HG03565 (cell line): ENCODE results near the gene LMO2.

ENCODE experiments used
- ATAC-seq: cut with Tn5 transposase; IDR thresholded peaks from one replicate; pipeline ENCODE4 v1.9.1; 2021; ENCODE audit warnings: mild to moderate bottlenecking, moderate library complexity; ENCODE audit not compliant: unreplicated experiment

LMO2 gene

GRCh38 chr11:33916736-33917135 lies 24.9 kb upstream of the LMO2 start:
- no peak for ATAC-seq

- no peak for ATAC-seq
Measured at GRCh38 chr11:33915526-33915925, 23.6 kb upstream of the LMO2 start.

- no peak for ATAC-seq
Measured at GRCh38 chr11:33913991-33914390, 22.1 kb upstream of the LMO2 start.

DNA sequence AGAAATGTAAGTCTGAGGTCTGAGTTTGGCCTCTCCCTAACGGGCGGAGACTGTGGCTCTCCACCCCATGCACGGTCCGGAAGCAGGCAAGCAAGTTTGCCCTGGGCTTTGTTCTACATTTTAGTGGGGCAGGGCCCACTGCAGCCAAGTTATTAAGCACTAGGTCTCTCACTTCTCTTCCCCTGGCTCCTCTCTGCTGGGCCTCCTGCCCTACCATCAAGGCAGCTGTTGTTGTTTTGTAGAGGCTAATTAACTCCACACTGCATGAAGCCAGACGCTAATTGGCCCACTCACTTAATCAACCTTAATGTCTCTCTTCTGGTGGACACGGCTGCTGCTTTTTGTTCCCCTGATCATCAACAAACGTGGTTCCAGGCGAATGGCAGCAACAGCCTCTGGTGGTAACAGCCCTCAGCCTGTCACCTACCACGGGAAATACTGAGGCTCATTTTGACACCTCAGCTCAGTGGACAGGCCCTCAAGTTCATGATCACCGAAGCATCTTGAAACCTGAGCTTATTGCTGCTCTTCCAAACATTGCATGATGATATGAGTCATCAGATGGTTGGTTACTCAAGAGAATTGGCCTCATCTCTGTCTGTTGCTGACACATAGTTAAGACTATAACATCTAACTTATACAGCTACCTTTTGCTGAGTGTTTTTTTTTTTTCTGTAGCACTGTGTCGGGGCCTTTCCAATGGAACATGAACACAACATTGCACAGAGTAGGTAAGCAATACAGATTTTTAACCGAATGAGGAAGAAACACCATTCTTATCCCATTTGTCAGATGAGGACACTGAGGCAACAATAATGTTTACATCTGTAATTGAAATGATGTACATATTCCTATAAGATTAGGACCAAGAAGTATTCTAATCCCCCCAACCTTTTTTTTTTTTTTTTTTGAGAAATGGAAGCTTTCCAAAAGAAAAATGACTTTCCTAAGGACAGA lies 20.8 kb upstream of the LMO2 start:
- peak; percentile 88 for ATAC-seq

DNA sequence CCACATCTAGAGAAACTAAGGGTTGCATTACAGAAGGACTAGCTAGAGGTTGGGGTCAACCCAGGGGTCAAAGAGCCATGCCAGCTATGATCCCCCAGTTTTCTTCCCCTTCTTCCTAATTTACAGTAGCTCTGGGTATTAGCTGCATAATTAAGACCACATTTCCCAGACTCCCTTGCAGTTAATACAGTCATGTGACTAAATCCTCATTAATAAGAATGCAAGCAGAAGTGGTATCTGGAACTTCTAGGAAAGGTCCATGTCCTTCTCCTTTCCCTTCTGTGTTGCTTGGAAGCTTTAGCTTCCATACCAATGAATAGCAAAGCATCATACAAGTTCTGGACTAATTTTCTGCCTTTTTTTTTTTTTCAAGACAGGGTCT lies 19.1 kb upstream of the LMO2 start:
- no peak for ATAC-seq

DNA sequence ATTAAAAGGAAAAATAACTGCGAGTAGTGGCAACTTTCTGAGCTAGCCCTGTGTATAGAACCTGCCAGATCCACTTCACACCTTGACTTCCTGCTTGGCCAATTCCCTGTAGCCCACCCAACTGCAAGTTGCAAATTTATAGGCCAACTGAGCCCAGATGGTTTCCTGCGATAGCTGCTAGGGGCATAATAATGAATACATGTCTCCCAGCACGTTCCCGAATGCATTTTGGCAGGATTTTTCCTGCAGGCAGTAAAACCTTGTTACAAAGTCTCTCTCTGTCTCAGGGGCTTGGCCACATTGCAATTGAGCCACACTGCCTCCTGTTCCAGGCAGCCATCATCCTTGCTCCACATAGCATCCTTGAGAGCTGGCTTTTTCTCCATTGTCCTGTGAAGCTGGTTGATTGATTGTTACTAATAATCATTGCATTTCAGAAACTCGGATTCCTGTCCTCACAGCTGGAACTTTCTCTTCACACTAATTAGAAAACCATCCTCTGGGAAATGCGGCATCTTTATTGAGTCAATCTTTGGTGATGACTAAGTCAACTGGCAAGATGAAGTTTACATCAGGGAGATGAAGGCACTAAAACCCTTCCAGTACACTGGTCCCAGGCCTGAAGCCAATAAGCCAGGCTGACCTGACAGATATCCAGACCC lies 18.6 kb upstream of the LMO2 start:
- ATAC-seq = no peak

DNA sequence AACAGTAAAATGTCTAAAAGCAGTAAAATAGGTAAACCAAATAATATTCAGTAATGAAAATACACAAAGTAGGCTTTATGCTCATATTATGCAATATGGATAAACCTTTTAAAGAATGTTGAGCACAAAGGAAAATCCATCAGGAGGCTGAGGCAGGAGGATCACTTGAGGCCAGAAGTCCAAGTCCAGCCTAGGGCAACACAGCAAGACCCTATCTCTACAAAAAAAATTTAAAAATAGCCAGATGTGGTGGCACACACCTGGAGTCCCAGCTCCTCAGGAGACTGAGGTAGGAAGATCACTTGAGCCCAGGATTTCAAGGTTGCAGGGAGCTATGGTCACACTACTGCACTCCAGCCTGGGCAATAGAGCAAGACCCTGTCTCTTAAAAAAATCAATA lies 17.7 kb upstream of the LMO2 start:
- ATAC-seq = no peak

- no peak for ATAC-seq
Measured at GRCh38 chr11:33909150-33909549, 17.3 kb upstream of the LMO2 start.

DNA sequence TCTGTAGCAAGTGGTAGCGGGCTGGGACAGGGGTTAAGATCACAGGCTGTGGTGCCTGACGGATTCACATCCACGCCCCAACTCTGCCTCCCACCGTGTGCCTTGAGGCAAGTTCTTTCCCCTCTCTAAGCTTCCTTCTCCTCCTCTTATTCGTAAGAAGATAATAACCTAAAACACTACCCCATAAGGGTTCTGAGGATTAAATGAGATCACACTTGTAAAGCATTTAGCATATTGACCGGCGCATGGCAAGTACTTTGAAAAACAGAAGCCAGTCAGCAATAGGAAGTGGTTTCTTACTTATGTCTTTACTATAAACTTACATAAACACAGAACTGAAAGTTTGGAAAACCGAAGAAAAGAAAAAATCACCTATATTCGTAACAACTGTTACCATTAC lies 15.5 kb upstream of the LMO2 start:
- ATAC-seq = no peak

GRCh38 chr11:33906484-33907186 lies 14.8 kb upstream of the LMO2 start:
- ATAC-seq = no peak

- ATAC-seq = no peak
Measured at GRCh38 chr11:33904102-33904501, 12.2 kb upstream of the LMO2 start.

DNA sequence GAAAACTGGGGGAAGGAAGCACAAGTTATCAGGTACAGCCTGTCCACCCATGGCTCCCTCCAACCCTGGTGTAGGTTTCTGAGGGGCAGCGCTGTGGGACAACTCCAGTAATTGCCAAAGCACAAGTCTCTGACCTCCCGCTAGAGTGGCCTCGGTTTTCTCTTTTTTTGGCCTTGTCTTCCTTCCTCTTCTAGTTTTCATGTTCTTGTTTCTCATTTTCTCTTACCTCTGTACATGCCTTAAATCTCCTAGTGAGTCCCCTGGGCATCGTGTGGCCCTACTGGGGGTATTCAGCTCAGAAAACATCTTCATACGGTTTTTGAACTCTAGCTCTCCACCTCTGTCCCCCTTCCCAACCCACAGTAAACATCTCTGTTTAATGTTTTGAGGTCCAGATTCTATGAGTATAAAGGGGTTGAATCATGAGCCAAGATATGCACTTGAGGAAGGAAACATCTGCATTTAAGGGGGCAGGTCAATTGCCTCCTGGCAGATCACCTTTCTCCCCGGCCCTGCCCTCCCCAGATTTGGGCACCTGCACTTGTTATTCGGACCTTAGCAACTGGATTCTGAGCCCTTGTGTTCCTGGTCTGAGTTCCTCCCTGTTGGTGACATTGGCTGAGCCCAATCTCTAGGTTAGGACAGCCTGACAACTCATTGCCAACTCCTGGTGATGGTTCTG lies 8.4 kb upstream of the LMO2 start:
- no peak for ATAC-seq

GRCh38 chr11:33899400-33900037 lies 7.6 kb upstream of the LMO2 start:
- no peak for ATAC-seq

DNA sequence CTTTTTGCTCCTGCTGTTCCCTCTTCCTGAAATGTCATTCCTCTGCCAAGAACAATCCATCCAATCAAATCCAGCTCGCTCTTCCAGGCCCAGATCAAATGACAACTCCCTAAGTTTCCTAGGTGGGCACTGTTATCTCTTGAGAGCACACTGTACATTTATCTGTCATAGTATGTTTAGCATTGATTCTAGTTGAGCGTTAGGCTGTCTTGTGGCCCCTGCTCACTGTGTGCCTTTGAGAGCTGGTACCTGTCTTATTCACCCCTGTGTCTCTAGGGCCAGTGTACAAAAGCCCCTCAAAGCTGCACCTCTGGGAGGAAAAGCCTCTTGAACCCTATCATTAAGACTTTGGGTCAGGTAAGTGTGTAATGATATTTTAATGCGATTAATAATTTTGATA lies 7.1 kb upstream of the LMO2 start:
- ATAC-seq = no peak

GRCh38 chr11:33897761-33898375 lies 6.0 kb upstream of the LMO2 start:
- ATAC-seq = no peak

GRCh38 chr11:33896911-33897310 lies 5.0 kb upstream of the LMO2 start:
- no peak for ATAC-seq

DNA sequence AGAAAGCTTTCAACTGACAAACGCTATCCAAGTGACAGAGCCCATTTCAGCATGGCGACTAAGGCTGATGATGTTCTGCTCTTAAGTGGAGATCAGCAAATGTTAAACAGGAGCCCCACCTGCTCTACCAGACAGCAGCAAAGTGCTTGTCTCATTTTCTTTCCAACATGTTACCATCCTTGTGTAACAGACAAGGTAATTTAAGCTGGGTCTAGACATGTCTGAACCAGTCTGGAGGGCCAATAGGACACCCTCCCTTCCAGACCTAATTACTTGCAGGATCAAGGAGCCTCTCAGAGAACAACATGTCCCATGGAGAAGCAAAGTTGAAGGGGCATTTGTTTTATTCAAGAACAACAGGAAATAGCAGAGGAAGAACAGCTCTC lies 3.9 kb upstream of the LMO2 start:
- ATAC-seq = no peak

- ATAC-seq = no peak
Measured at GRCh38 chr11:33894398-33894746, 2.5 kb upstream of the LMO2 start.

DNA sequence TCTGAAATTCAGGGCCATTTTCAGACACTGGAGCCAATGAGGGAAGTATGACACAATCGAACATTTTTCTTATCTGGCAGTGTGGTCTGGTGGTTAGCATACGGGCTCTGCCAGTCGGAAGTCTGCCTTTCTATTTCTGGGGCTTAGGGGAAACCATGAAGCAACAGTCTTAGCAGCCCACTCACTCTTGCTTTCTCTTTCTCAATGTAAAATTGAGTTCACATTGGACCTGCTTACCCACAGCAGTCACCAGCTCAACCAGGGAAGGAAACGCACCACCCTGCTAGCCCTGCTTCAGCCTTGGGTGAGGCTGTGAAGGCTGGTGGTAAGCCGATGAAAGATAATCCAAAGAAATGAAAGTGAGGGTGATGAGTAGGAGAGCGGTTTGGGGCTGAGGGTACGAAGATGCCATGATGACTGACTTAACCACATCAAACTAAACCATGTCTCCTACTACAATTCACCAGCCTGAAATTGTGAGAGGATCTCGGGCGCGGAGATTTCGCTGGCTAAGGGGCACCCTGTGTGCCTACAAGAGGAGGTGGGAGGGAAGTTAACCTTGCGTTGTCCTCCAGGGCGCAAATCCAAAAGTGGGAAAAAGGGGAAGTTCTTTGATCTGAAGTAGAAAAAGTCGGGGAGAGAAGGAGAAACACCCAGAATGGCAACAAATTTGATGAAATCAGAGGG lies 2.0 kb upstream of the LMO2 start:
- peak; percentile 78 for ATAC-seq
